ENCODE data around the gene FAM3B.
A peak's percentile ranks its signal among the peaks of the same experiment; 100 is the strongest.
"Not testable (repeated sequence)": the region's sequence is repeated elsewhere in the genome, so short reads cannot be mapped to it uniquely, and the experiment has no call there.

Gene FAM3B

GRCh38 chr21:41357546-41357945 lies 40.9 kb downstream of the FAM3B start:
- no peak for DNase-seq

GRCh38 chr21:41358193-41359166 lies 41.9 kb downstream of the FAM3B start:
- DNase-seq: no peak

- no peak for DNase-seq
These were observed 42.7 kb downstream of the FAM3B start for GRCh38 chr21:41359286-41359685.

GRCh38 chr21:41359754-41360071 lies 43.1 kb downstream of the FAM3B start:
- DNase-seq: not testable (repeated sequence)

- no peak for DNase-seq
These were observed 43.6 kb downstream of the FAM3B start for GRCh38 chr21:41360072-41360821.

GRCh38 chr21:41361053-41361785 lies 44.6 kb downstream of the FAM3B start:
- DNase-seq: no peak

- peak in 2 of 4 experiments; percentile 73 to 81 for DNase-seq
These were observed 45.4 kb downstream of the FAM3B start, which contains the start of gene MX2 for GRCh38 chr21:41361786-41362604. Gene MX2 (plus strand): TSS chr21:41362027. CDS start chr21:41376907, 14,880 bp downstream.

- no peak for DNase-seq
These were observed 46.2 kb downstream of the FAM3B start for GRCh38 chr21:41362605-41363369.

- no peak for DNase-seq
These were observed 47.0 kb downstream of the FAM3B start for GRCh38 chr21:41363370-41364270.

GRCh38 chr21:41364308-41364707 lies 47.7 kb downstream of the FAM3B start:
- DNase-seq: peak in 2 of 4 experiments; percentile 8 to 28

GRCh38 chr21:41365377-41366107 lies 48.9 kb downstream of the FAM3B start:
- no peak for DNase-seq

GRCh38 chr21:41366522-41367151 lies 50.0 kb downstream of the FAM3B start:
- no peak for DNase-seq

GRCh38 chr21:41367301-41367944 lies 50.8 kb downstream of the FAM3B start:
- DNase-seq: no peak

- no peak for DNase-seq
These were observed 51.5 kb downstream of the FAM3B start for GRCh38 chr21:41367945-41368734.

- DNase-seq: no peak
These were observed 52.1 kb downstream of the FAM3B start for GRCh38 chr21:41368735-41369104.

- DNase-seq: peak in 1 of 4 experiments; percentile 54
These were observed 52.7 kb downstream of the FAM3B start for GRCh38 chr21:41369105-41369919.
